Medulla oblongata (tissue), 1 donor: ENCODE data around the gene LGALS16.
"Not testable (repeated sequence)": the region's sequence is repeated elsewhere in the genome, so short reads cannot be mapped to it uniquely, and the experiment has no call there.

Experiments
- DNase-seq: peaks from one replicate; pipeline ENCODE4 v3.0.0-alpha.2; 2015; ENCODE audit errors: extremely low spot score

The LGALS16 gene

DNA sequence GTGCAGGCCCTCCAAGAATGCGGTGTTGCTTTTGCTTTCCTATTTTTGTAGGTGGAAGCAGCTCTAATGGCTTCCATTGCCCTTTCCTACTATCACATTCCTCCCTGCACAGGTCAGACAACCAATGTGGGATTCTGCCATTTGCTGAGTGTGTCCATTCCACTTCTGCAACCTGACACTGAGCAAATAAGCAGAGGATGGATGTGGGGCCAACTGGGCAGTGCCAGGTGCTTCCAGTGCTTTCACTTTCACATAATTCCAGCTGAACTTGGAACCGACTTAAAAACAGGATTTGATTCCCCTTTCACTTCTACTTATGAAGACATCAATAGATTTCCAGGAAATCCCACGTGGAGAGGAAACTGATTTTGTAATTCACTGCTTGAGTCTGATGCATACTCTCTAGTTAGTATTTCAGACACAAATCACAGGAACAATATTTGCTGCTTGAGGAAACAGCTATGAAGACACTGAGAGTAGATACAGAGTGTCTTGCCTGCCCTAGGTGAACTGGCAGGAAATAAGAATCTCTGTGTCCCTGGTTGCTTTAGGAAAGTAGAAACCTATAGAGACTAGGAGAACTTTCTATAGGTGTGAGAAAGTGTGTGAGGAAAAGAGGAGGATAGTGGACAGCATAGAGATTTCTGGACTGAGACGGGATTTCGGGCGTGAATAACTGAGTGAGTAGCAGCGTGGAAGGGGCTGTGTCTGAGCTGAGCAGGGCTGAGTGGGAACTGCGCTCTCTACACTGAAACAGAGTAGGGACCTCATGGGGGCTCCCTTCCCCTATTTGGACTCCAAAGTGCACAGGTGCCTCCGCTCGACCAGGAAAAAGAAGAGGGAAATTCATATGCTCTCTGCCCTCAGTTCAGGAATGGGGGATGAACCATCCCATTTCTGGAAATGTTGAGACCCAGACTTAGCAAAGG is 22.5 kb downstream of the LGALS16 start:
- DNase-seq: no peak

DNA sequence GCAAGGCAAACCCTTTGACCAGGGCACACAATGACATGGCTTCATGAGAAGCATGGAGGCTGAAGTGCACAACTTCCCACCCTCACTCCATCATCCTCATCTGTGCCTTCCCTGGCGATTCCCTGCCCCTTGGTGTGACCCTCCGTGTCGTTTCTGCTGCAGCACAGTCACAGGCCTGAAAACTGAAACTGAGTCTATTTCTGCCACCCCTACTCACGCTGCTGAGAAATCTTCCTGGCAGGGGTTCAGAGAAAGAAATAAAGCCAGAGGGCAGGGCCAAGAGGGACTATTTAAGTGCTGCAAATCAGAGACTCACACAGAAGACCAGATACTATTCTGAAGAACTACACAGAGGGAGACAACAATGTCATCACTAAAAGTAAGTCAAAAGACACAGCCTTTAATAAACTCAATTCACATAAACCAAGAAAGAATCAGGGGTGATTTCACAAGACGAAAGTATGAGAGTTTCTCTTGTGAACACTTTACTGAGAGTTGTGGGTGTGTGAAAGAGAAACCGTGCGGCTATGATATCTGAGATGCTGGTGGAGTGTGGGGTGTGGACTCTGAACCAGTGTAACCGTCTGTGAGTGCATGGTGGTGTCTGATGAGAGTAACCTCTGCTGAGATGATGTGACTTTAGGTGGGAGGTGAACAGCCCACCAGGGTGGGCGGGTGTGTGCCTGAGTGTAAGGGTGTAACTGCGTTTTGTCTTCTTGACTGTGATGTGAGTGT is 23.5 kb downstream of the LGALS16 start:
- DNase-seq: peak; percentile 6

DNA sequence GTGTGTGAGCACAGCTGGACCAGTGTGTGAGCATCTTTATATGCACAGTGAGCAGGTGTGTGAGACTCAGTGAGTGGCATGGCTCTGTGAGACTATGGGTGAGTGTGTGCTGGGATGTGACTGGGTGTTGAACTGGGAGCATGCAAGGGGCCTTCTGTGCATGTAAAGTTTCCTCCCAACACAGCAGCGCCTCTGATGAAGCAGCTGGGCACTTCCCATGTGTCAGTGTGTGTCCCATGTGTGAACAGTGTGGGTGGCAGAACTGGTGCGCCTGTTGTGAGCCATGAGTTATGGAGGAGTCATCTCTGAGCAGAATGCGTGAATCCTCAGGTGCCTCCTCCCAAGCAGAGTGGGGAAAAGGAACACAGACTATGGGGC is 24.1 kb downstream of the LGALS16 start:
- DNase-seq: no peak

DNA sequence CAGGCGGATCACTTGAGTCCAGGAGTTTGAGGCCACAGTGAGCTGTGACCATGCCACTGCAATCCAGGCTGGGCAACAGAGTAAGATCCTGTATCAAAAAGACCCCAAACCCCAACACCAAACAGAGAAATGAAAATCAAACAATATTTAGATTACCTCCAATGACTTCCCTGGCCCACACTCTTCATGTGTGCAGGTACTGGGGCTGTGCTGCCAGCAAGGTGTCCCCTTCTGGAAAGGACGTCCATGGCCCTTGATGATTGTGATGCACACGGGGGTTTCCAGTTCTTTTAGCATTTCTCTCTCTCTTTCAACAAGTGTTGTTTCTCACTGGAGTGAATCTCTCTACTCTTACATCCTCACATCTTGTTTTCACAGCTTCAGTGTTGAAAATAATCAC is 24.9 kb downstream of the LGALS16 start:
- no peak for DNase-seq

DNA sequence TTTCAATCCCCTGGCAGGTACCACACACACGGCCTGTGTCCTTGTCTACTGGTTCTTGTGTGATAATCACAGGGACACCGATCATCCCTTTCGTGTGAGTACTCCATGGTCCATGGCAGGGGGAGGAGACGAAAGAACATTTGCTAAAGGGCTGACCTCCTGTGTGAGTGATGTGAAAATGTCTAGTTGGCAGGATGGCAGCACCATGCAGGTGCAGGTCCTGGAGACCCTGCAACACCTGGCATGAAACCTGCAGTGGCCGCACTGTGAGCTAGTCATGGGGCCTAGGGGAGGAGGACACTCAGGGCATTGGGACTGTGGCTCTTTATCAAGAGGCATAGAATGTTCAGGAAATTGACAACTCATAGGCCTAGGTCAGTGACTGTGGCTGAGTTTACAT is 25.7 kb downstream of the LGALS16 start:
- no peak for DNase-seq

DNA sequence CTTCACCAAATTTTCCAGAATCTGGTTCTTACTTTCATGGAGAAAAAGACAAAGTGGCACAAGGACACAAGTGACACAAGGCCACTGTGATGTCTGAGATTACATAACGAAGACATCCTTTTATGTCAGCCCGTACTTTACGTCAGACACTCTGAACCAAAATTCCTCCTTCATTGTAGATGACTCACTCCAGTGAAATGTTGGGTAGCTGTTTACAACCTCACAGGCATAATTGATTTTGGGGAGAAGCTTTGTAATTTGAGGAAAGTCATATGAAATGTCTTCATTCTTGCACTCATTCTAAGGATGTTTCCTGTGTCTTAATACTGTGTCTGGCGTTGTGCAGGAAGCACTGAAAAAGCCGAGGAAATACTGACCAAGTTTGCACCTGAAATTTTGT is 28.6 kb downstream of the LGALS16 start:
- no peak for DNase-seq

DNA sequence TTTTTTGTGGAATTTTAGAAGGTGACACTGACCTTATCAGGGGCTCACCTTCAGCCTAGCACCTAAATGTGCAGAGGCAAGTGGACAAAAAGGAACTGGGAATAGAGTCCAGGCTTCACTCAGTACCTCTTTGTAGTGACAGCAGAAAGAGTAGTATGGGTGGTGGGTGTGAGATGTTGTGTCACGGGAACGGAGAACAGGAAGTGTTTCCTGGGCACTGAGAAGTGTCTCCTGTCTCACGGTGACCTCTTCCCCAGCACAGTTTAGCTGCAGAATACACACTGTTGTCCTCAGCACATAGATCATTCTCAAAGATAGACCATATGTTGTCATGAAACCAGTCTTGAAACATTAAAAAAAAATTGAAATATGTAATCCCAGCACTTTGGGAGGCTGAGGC is 31.0 kb downstream of the LGALS16 start:
- no peak for DNase-seq

DNA sequence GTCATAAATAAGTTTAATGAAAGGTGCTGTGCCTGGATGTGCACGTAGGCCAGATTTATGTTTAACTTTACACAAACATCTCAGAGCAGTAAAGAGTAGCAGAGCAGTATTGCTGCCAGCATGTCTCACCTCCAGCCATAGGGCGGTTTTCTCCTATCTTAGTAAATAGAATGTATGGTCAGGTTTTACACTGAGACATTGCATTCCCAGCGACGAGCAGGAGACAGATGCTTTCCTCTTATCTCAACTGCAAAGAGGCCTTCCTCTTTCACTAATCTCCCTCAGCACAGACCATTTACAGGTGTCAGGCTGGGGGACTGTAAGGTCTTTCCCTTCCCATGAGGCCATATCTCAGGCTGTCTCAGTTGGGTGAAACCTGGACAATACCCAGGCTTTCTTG is 32.9 kb downstream of the LGALS16 start:
- not testable (repeated sequence) for DNase-seq

DNA sequence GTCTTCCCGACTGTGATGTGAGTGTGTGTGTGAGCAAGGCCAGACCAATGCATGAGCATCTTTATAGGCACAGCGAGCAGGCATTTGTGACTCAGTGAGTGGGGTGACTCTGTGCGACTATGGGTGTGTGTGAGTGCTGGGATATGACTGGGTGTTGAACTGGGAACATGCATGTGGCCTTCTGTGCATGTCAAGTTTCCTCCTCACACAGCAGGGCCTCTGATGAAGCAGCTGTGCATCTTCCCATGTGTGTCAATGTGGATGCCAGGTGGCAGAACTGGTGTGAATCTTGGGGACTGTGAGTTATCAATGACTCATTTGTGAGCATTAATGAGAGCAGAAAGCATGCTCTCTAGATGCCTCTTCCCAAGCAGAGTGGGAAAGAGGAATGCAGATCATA is 36.5 kb downstream of the LGALS16 start:
- DNase-seq: no peak

DNA sequence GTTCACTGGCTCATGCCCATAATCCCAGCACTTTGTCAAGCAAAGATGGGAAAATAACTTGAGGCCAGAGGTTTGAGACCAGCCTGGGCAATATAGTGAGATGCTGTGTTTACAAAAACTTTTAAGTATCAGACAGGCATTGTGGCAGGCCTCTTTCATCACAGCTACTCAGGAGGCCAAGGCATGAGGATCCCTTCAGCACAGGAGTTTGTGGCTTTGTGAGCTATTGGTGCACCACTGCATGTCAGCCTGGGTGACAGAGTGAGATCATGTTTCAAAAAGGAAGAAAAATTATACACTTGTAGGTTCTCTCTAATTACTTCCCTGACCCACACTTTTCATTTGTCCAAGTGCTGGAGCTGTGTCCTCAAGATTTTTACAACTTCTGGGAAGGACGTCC is 37.1 kb downstream of the LGALS16 start:
- no peak for DNase-seq

DNA sequence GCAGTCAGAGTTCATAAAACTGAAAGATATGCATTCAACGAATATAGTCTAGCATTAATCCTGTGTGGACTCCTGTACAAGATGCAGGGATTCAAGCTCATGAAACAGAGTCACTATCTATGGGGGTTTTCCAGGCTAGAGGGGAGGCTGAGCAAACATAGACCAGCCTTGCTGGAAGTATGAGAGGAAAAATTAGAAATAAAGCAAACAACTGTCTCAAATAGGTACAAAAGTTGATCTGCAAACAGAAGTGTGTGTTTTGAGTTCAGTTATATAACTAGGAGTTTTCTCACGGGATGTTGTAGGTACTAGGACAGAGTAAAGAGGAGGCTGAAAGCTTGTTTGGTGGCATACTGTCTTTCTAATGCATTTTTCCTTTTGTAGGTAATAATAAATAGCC is 40.0 kb downstream of the LGALS16 start:
- no peak for DNase-seq

DNA sequence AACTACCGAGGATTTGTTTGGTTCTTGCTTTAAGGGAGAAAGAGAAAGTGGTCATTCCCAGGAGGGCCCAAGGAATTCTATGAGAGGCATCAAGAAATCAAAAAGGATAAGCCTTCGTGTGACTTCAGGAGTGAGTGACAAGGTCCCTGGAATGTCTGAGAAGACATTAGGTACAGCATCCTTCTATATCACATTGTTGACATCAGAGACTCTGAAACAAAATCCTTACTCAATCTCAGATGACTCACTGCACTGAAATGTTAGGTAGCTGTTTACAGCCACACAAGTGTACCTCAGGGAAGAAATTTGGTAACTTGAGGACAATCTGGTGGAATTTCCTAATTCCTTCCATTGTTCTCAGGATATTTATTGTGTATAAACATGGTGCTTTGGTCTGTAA is 40.7 kb downstream of the LGALS16 start:
- no peak for DNase-seq

DNA sequence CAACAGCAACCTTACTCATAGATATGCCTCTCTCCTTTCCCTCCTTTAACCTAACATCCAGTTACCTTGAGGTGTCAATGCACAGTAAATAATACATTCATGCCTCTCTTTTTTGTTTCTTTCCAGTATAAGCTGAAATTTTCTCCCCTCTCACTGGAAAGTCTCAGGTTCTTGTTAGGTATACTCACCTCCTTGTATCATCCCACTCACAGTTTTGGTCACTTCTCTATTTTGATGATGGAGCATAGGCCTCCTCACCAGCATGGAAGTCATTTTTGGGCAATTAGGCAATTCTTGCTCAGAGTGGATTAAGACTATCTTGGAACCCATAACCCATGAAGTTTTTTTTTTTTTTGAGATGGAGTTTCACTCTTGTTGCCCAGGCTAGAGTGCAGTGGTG is 42.8 kb downstream of the LGALS16 start:
- DNase-seq: no peak

DNA sequence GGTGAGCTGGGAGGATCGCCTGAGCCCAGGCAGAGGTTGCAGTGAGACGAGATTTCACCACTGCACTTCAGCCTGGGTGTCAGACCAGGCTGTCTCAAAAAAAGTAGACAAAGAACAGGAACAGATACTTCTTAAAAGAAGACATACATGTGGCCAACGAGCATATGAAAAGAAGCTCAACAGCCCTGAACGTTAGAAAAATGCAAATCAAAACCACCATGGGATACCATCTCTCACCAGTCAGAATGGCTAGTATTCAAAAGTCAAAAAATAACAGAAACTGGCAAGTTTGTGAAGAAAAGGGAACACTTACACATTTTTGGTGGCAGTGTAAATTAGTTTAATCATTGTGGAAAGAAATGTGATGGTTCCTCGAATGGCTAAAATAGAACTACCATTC is 45.6 kb downstream of the LGALS16 start:
- DNase-seq: no peak

DNA sequence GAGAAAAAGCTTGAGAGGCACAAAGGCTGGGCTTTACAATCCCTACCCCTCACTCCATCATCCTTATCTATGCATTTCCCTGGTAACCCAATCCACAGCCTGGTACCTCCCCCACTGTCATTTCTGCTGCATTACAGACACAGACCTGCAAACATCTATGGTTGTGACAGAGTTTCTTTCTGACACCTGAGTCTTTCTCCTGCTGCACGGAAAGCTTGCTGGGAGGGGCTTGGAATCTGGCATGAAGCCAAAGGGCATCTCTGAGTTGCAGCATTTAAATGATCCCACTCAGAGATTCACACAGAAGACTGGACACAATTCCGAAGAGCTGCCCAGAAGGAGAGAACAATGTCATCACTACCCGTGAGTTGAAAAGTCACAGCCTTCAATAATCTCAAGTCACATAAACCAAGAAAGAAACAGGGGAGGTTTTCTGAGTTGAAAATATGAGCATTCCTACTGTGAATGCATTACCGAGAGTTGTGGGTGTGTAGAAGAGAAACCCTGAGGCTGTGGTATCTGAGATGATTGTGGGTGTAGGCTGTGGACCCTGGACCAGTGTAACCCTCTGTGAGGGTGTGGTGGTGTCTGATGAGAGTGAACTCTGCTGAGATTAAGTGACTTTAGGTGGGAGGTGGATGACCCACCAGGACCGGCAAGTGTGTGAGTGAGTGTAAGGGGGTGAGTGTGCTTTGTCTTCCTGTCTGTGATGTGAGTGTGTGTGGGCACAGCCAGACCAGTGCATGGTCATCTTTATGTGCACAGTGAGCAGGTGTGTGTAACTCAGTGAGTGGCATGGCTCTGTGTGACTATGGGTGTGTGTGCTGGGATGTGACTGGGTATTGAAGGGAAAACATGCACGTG is 48.7 kb downstream of the LGALS16 start, which contains the start of gene LGALS14:
LGALS14 (plus strand) TSS at position 301 of the 864 bp plus-strand sequence; CDS start at position 349, 48 bp downstream.
- DNase-seq: no peak

DNA sequence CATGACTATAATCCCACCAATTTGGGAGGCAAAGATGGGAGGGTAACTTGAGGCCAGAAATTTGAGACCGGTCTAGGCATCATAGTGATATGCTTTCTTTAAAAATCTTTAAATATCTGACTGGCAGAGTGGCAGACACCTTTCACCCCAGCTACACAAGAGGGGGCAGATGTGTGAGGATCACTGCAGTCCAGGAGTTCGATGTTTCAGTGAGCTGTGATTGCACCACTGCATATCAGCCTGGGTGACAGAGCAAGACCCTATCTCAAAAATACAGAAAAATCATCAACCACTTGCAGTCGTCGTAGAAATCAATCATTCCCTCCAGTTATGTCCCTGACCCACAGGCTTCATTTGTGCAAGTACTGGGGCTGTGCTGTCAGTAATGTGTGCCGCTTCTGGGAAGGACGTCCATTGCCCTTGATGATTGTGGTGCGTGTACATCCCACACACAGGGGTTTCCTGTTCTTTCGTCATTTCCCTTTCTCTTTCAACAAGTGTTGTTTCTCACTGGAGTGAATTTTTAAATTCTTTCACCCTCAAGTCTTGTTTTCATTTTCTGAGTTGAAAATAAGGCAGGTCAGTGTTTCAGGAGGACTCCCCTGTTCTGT is 50.0 kb downstream of the LGALS16 start:
- no peak for DNase-seq

DNA sequence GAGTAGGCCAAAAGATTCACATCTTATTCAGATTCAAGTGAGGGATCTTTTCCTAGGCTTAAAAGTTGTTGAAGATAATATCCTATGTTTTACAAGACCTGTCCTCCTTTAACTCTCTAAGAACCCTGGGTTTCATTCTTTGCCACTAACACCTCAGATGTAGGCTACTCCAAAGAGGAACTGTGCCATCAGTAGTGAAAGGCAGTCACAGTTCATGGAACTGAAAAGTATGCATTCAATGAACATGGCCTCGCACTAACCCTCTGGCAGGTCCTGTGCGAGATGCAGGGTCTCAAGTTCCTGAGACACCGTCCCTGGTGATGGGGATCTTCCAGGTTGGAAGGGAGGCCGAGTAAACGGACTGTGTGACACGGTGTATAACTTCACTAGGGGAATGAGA is 52.9 kb downstream of the LGALS16 start:
- no peak for DNase-seq

DNA sequence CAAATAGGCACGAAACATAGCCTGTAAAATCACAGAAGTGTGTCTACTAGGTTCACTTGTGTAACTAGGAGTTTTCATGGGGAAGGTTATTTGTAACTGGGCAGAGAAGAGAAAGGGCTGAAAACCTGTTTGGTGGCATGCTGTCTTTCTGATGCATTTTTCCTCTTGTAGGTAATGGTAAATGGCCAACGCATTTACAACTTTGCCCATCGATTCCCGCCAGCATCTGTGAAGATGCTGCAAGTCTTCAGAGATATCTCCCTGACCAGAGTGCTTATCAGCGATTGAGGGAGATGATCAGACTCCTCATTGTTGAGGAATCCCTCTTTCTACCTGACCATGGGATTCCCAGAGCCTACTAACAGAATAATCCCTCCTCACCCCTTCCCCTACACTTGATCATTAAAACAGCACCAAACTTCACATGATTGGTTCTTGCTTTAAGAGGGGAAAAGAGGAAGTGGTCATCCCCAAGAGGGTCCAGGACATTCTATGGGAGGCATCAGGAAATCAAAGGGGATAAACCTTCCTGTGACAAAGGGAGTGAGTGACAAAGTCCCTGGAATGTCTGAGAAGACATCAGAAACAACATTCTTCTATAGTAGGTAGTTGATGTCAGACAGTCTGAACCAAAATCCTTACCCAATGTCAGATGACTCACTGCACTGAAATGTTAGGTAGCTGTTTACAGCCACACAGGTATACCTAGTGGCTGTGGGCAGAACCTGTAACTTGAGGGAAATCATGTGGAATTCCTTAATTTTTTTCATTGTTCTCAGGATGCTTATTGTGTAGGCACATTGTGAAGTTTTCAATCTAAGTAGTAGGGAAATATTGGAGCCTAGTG is 53.5 kb downstream of the LGALS16 start:
- DNase-seq: no peak
